ENCODE data around the gene ABCF1.
A peak's percentile ranks its signal among the peaks of the same experiment; 100 is the strongest.

The ABCF1 gene

DNA sequence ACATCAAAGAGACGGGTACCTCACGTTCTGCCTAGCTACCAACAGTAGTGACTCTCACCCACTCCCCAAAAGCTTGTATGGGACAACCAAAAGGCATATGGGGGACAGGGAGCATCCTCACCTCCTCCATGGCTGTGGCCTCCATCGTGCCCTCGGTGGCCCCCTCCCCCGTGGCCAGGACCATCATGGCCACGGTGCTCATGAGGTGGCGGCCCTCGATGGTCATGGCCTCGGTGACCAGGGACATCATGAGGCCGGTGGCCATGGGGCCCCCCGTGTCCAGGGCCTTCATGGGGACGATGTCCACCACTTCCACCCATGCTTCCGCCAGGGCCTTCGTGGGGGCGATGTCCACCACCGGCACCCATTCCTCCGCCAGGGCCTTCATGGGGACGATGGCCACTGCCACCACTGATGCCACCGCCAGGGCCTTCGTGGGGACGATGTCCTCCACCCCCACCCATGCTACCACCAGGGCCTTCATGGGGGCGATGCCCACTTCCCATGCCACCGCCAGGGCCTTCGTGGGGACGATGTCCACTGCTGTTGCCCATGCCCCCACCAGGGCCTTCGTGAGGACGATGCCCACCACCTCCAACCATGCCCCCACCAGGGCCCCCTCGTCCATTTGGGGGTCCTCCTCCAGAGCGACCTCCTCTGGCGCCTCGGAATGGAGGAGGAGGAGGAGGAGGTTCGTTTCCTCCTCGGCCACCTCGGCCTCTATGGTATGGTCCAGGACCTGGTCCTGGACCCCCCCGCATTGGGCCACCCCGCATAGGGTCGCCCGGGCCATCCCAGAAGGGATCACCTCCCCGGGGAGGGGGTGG lies 30.8 kb downstream of the ABCF1 start:
- no peak for DNase-seq

DNA sequence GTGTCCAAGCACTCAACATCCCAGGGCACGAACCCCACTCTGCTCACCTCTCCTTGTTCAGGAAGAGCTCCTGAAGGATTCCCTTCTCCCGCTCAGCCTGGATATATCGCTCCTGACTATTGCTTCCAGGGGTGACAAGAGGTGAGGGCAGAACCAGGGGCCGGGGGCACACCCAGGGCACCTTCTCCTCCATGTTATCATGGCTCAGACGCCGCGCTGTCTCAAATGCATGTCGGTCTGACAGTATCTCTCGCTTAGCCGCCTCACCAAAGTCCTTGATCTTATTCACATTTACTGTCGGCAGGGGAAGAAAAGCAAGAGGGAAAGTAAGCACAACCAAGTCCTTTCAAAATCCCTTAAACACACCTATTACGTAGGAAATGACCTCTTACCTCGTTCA lies 32.7 kb downstream of the ABCF1 start:
- no peak for DNase-seq

DNA sequence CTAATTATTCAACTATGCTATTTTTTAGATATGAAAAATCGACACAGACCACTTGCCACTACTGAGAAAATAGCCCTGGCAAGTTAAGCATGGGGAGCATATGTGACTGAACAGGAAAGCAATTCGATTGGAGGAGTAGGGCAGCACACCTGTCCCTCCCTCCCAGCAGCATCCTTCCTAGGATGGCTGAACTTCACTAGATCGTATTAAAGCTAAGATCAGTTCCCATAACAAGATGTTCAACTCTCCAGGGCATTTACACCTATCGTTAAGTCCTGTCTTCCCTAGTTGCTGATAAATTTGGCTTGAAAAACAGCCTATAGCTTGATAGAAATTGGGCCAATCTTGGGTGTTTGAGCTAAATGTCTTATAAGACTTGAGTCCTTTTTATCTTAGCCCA lies 38.8 kb downstream of the ABCF1 start:
- DNase-seq = no peak

DNA sequence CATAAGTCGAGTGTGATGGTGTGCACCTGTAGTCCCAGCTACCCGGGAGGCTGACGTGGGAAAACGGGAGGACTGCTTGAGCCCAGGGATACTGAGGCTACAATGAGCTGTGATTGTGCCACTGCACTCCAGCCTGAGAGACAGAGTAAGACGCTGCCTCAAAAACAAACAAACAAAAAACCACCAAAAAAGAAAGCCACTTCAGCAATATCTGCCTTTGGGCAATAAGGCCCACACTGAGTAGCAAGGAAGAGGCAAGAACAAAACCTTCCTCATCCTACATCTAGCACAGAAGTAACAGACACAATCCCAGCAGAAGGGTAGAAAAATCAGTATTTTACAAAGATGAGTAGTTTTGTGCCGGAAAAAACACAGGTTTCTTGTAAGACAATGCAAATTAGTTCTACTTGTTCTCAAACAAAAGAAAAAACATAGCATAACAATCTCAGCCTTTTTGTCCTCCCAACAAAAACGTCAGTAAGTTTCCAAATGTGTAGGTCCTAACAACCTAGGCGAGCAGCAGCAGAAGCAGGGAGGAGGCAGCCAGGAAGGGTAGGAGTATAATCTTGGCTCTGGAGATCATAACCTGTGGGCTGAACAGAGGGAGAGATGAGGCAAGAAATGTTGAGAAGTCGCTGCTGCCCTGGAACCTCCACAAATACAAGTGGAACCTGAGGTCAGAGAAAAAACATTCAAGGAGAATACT lies 40.1 kb downstream of the ABCF1 start:
- no peak for DNase-seq

DNA sequence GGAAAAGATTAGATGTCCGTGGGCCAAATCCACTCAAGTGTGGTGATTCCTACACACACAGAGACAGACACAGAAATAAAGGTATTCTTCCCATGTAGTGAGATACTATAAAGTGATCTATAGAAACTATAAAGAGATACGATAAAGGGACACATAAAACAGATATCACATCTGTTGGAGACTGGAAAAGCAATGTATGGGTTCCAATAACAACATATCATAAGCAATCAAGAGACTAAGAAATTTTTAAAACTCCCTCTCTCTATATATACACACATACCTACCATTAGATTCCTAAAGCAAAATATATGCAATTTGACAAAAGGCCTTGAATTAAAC lies 40.6 kb downstream of the ABCF1 start:
- no peak for DNase-seq

DNA sequence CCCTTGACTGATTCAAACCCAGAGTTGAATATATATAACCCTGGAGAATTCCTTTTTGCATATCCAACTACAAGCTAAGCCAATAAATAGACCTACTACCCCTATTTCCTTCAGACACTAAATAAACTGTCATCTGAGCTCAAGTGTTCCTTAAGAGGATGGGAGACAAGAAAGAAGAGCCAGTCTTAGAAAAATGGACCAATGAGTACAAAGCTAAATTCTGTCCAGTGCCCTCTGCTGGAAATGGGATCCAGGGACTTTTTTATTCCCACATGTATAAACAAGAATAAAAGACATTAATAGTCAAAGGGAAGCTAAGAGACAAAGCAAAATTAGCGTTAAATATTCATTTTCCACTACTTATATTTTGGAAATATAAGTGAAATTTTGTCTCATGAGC lies 41.0 kb downstream of the ABCF1 start:
- no peak for DNase-seq

DNA sequence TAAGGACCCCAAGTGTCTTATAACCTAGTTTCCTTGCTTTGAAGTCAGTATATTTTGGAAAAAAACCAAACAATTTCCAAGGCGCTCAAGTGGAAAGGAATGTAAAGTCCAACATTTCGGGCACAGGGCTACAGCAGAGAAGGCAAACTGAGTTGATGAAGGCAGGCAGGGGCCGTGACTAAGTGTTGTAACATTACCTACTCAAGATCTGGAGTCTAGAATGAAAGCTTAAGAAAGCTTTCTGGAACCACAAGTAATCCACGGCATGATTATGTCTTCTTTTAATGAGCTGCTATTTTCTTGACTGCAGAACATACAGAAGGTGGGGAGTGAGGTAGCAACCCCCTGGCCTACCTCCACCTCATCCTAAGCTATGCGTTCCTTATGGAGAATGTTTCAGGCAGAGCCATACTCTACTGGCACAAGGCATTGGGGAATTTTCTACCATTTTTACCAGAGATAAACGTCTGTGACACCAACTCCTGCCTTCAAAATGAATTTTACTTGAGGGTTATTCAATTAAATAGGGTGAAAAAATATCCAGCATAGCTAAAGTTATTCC lies 41.5 kb downstream of the ABCF1 start:
- DNase-seq = no peak

DNA sequence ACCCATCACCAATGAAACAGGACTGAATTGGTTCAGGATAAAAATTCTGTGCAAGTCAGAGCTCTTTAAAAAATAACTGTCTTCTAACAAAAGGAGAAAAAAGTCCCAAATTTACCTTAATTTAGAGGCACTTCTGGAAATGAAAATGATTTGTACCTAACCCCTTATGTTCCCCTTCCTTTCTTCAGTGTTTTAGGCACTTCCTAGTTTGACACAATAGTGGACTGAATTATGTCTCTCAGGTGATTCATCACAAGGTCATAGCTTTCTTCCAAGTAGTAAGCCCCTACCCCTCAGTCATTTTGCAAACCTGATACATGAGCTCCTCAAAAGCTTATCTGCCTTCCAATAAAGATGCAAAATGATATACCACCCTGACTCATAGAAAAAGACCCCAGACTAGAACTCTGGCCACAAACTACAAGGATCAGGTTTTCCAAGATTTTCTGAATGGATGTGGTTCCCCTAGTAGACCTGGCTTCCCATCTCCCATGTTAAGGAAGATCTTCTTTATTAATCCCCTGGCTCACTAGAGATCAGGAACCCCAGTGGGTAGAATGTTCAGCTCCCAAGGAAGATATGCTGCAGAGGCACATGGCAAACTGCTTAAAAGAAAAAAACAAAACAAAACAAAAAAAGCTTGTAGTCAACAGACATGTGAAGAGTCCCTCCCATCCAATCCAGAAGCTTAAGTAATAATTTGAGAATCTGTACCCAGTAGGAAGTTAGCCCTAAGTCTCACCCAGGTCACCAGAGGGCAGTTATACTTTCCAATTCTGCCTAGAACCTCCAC lies 42.2 kb downstream of the ABCF1 start:
- no peak for DNase-seq

DNA sequence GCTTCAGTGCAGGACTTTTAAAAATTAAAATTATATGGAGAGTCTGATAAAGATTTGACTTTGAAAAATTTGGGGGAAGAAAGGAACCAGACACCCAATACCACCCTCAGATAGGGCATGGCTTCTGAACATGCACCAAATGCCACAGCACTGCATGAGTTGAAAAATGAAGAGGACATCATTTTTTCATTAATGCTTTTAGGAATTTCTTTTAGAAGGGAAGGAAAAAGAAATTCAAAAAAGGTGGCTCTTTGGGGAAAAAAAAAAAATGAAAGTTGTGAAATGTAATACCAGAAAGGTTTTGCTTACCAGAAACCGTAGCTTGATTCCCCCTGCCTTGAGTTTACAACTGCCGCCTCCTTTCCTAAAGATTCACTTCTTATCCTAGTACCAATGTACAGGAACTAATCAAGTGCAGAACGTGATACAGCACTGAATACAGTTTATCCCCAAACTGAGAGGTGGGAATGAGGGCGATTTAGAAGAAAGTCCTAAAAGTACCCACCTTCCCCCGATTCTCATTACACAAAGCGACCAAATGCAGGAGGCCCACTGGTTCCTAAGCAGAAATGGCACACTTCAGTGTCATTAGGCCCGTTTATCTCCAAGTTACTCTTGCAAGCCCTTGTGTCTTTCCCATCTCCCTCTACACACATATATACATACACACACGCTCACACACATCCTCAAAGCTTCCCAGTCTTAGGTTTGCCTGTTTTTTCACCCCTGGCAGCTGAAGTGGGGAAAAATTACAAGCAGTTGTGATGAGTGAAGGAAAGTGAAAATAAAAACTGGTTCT lies 43.0 kb downstream of the ABCF1 start:
- DNase-seq = no peak

DNA sequence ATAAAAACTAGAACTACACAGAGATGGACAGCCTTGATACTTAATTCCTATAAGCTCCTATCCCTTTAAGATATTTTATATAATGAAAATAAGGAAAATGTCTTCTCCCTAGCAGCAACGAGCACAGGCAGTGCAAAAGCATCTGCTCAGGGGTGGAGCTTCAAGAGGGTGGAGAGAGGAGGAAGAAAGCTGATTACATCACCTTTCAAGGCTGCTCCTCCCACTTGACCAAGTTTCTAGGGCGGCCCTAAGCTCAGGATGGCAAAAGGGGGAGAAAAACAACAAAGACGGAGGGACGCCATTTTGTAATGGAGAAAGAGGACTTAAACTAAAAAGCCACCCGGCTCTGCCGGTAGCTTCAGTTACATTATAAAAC lies 43.6 kb downstream of the ABCF1 start:
- peak; percentile 88 for DNase-seq

DNA sequence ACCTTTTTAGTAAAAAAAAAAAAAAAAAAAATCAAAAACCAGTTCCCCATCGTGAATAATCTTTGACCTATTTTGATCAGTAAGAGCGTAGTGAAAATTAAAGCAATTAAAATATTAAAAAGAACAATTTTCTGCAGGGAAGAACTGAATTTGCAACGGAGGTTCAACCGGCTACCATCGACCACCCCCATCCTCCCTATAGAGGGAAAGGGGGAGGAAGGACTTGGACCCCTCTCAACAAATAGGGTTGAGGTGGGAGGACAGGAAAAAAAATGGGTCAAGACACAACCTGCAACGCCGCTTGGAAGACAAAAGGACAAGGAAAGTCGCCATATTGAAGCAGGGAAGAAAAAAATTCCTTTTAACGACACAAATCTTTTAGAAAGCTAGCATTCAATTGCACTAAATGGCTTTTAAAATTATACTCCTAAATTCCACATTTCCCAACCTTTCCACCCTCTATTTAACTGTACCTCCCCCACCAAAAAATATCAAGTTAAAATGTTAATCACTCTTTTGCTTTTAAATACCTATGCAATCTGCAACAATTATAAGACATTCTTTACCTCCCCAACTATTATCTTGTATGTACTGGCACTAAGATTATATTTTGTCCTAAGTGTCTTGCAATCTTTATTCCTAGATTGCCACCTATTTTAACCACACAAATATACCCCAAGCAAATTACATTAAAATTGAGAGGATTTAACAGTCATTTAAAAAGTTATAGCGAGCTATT lies 44.1 kb downstream of the ABCF1 start:
- peak; percentile 52 for DNase-seq

DNA sequence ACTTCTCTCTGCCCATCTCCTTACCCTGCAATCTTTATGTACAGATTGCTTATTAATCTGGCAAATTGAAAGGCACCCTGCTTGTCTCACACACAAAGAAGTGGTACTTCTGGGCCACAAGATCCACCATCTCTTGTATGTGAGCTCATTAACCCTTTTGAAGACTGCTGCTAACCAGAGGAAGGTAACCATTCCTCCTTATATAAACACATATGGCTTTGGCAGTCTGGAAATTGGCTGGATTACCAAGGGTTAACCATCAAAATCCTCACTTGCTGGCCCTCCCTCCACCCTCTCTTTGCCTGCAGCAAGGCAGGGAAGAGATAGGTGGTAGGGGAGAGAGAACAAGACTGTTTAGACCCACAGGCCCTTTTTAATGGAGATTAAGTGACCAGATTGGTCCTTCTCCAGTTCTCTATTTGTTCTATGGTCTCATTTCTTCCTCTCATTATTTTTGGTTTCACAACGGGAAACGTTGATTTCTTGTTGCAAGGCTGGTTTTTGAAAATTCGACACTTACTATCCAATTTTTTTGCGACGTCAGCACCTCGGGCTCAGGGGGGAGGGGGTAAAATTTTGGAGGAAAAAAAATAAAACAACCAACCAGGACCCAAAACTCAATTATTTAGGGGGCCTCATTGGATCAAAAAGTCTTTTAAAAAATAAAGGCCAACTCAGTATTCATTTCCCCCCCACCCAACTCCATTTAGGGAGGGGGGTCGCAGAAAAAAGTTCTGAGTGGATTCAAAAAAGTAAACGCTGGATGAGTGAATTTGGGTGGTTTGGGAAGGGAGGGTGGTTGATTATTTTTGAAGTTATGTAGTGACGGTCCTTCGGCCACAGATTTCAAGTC lies 44.9 kb downstream of the ABCF1 start:
- peak; percentile 35 for DNase-seq

DNA sequence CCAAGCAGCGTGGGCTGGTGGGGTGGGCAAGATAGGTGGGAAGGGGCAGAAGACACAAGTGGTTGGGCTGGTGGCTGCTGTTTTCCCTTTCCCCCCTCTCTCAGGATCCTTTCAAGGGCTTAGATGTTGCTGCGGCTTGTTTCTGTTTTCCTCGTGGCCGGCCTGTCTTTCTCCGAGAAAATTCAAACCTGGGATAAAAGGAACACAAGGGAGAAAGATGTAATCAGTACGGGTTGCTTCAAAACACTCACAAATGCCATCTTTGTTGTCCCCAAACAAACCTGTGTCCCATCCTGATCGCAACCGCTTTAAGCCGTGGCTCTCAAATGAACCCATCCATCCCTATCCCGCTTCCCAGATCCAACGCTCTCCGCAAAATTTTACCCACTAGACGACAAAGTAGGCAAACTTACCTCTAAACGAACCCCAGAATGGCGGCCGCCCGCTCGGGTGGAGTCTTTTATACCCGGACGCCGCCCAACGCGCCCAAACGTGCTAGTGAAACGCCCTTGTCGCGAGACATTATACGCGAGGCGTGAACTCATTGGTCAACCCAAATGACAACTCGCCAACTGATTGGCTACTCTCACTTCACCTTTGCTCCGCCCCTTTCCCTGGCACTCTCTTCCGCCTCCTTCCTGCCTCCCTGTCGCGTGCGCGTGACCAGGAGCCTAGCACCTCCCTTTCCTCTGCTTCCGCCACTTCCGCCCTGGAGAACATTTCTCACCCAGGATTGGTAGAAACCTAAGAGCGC lies 45.7 kb downstream of the ABCF1 start, which contains the start of gene PPP1R10:
Gene PPP1R10, minus strand, starts transcription at position 433 of the 754 bp plus-strand sequence. CDS start 7,299 bp downstream, outside the sequence.
- peak; percentile 98 for DNase-seq

DNA sequence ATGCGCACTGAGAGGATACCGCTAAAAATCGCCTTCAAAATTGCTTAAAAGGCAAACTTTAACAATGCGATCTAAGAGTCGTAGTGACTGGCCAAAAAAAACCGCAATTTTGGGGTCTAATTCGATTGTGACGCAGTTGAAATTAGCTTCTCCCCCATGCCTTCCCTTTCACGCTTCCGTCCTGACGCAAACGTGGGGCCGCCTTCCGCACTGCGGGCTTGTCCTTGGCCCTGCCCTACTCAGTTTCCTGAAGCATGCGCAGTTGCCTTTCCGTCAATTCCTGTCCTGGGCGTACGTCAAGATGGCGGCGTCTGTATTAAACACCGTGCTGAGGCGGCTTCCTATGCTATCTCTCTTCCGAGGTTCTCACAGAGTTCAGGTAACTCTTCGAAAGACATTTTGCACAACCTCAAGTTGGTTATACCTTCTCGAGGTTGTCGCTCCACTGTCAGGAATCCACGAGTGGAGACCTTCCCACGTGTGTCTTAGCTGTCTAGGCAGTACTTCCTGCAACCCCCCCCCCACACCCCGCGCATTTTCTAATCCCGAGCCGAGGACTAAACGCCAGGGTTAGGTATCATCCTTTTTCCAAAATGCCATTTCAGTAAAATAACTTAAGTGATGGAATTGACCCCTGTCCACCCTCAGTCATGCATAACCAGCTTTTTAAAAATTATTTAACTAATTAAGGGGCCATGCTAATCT lies 46.5 kb downstream of the ABCF1 start, which contains the start of gene MRPS18B:
Gene MRPS18B, plus strand, starts transcription at position 276 of the 705 bp plus-strand sequence. Its CDS starts 26 bp downstream, at position 302.
- DNase-seq = peak; percentile 98

DNA sequence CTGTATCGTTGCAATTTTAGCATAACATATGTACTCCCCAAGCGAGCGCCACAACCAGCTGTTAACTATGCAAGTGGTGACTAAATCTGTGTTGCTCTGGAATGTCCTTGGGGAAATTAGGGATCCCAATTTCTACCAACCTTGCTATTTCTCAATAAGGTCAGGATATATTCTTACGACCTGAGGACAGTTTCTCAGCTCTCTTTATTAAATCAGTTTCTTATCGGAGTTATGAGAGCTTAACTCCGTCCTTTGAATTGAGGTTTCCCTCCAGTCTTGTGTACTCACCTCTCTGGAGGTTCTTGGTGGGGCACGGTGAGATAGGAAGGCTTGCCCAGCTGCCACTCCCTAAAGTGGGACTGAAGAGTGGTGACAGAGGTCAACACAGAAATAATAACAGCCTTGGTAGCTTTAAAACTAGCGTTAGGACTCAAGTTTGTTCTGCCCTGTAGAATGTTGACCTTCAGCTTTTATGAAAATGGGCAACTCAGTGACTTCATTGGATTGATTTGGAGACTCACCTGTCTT lies 47.1 kb downstream of the ABCF1 start:
- no peak for DNase-seq

DNA sequence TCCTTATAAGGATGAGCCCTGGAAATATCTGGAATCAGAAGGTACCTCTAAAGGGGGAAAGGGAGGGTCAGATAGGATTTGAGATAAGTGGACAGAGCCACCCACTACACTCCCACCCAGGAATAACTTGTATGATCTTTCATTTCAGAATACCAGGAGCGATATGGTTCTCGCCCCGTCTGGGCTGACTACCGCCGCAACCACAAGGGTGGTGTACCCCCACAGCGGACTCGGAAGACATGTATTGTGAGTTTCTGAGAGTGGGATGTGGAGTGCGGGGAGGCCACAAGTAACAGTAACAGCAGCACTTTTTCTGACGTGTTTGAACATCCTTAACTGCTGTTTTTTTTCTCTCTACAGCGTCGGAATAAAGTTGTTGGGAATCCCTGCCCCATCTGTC lies 48.3 kb downstream of the ABCF1 start:
- DNase-seq = no peak

DNA sequence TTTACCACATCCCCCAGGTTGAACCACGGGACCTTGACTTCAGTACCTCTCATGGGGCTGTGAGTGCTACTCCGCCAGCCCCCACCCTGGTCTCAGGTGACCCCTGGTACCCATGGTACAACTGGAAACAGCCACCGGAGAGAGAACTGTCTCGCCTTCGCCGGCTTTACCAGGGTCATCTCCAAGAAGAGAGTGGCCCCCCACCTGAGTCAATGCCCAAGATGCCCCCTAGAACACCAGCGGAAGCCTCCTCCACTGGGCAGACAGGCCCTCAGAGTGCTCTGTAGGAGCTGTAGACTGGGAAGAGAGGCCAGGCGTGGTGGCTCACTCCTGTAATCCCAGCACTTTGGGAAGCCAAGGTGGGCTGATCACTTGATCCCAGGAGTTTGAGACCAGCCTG lies 54.3 kb downstream of the ABCF1 start:
- DNase-seq = no peak

DNA sequence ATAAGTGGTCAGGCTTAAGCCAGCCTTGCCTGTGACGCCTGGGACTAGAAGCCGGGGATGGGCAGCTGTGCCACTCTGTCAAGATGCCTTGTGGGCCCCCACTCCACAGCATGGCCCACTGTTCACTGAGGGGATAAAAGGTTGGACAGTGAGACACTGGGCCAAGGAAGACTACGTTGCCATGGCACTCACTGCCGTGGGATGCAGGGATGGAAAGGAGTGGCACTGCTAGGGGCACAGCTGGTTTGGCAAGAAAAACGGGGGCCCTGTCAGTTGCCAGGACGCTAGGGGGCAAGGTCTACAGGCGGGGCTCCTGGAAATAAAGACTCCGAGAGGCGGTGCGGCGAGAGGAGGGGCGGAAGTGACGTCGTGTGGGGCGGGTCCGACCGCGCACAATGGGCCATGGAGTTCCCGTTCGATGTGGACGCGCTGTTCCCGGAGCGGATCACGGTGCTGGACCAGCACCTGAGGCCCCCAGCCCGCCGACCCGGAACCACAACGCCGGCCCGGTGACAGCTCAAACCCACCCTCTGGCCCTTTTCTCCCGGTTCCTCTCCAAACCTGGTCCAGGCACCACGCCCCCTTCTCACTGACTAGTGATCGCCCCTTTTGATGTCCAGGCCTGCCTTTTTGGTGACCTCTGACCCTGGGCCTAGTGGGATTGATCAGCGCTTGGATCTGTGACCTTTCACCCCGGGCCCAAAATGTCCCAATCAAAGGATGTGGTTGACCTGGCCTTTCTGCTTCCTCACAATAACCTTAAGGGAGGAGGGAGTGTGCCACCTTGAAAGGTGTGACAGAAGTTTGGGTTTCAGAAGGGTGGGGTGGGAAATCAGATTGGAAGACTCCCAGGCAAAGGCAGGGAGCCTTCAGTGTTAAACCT lies 55.5 kb downstream of the ABCF1 start, which contains the start of gene ATAT1:
Gene ATAT1, plus strand, starts transcription at position 391 of the 883 bp plus-strand sequence.
- peak; percentile 88 for DNase-seq

Measured in activated CD4-positive, alpha-beta T cell treated with anti-CD3 and anti-CD28 coated beads for 48 hours (primary cell).